ENCODE results near the gene CD2AP.

DNA sequence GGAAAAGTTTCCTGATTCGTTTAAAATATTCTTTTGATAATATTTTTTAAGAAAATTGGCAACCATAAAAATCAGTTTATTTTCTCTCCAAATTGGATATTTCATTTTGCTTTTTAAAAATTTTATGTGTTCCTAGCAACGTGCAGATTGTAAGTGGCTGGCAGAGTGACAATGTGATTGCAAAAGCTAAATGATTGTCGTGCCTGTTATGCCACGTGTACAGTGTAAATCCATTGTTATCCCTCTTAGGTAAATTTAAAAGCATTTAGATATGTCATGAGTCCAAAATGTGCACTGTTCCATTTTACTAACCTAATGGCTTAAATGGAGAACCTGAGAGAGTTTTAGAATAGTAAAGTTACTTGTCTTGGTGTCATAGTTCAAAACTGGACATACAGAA is 126.4 kb downstream of the CD2AP start:
- TF ChIP-seq, protein P1, sequence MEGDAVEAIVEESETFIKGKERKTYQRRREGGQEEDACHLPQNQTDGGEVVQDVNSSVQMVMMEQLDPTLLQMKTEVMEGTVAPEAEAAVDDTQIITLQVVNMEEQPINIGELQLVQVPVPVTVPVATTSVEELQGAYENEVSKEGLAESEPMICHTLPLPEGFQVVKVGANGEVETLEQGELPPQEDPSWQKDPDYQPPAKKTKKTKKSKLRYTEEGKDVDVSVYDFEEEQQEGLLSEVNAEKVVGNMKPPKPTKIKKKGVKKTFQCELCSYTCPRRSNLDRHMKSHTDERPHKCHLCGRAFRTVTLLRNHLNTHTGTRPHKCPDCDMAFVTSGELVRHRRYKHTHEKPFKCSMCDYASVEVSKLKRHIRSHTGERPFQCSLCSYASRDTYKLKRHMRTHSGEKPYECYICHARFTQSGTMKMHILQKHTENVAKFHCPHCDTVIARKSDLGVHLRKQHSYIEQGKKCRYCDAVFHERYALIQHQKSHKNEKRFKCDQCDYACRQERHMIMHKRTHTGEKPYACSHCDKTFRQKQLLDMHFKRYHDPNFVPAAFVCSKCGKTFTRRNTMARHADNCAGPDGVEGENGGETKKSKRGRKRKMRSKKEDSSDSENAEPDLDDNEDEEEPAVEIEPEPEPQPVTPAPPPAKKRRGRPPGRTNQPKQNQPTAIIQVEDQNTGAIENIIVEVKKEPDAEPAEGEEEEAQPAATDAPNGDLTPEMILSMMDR (IDR thresholded peaks at IDR 0.05; ENCODE audit: poor library complexity): no peak
- TF ChIP-seq EZH2 (IDR thresholded peaks at IDR 0.05; ENCODE audit: borderline replicate concordance) (no peak), EZH2phosphoT487 (IDR thresholded peaks at IDR 0.05; ENCODE audit: low read depth, severe bottlenecking, unreplicated experiment) (no peak)
